NCI-H1436 treated with DMSO at 0.1 percent for 48 hours (cell line): Measurements from ENCODE around the gene ALDH3A2.
"Not testable (repeated sequence)": the region's sequence is repeated elsewhere in the genome, so short reads cannot be mapped to it uniquely, and the experiment has no call there.

Experiments used
- DNase-seq: peaks from one replicate; lab custom pipeline; 2025; lab: John Stamatoyannopoulos, UW

Gene ALDH3A2

GRCh38 chr17:19651451-19652238 lies 3.1 kb downstream of the ALDH3A2 start:
- no peak for DNase-seq

GRCh38 chr17:19652595-19652994 lies 4.0 kb downstream of the ALDH3A2 start:
- no peak for DNase-seq

GRCh38 chr17:19654342-19654886 lies 5.9 kb downstream of the ALDH3A2 start:
- DNase-seq: no peak

- no peak for DNase-seq
Measured at GRCh38 chr17:19654896-19655295, 6.3 kb downstream of the ALDH3A2 start.

- no peak for DNase-seq
Measured at GRCh38 chr17:19656336-19656735, 7.8 kb downstream of the ALDH3A2 start.

- DNase-seq: no peak
Measured at GRCh38 chr17:19656851-19657581, 8.5 kb downstream of the ALDH3A2 start.

GRCh38 chr17:19659366-19660177 lies 11.0 kb downstream of the ALDH3A2 start:
- DNase-seq: no peak

- DNase-seq: no peak
Measured at GRCh38 chr17:19660219-19660870, 11.8 kb downstream of the ALDH3A2 start.

GRCh38 chr17:19661121-19661520 lies 12.6 kb downstream of the ALDH3A2 start:
- DNase-seq: no peak

GRCh38 chr17:19663097-19663496 lies 14.5 kb downstream of the ALDH3A2 start:
- no peak for DNase-seq

GRCh38 chr17:19664136-19664820 lies 15.7 kb downstream of the ALDH3A2 start:
- no peak for DNase-seq

GRCh38 chr17:19664821-19665181 lies 16.2 kb downstream of the ALDH3A2 start:
- no peak for DNase-seq

GRCh38 chr17:19669680-19670079 lies 21.1 kb downstream of the ALDH3A2 start:
- DNase-seq: not testable (repeated sequence)

GRCh38 chr17:19670908-19671307 lies 22.4 kb downstream of the ALDH3A2 start:
- DNase-seq: no peak

- no peak for DNase-seq
Measured at GRCh38 chr17:19671433-19671832, 22.9 kb downstream of the ALDH3A2 start.

GRCh38 chr17:19672009-19672750 lies 23.6 kb downstream of the ALDH3A2 start:
- DNase-seq: no peak

- DNase-seq: no peak
Measured at GRCh38 chr17:19673623-19674022, 25.1 kb downstream of the ALDH3A2 start.

GRCh38 chr17:19676896-19677295 lies 28.3 kb downstream of the ALDH3A2 start:
- DNase-seq: no peak

GRCh38 chr17:19677736-19678379 lies 29.3 kb downstream of the ALDH3A2 start:
- DNase-seq: no peak
